ENCODE results near the gene NDUFA8. TPM values are rescaled to one million over a fixed set of nuclear protein-coding genes. Genes with fewer than 3 reads are reported as not detected.

The NDUFA8 gene
- total RNA-seq, 1 donor from 2014 or later = 39.9 TPM

DNA sequence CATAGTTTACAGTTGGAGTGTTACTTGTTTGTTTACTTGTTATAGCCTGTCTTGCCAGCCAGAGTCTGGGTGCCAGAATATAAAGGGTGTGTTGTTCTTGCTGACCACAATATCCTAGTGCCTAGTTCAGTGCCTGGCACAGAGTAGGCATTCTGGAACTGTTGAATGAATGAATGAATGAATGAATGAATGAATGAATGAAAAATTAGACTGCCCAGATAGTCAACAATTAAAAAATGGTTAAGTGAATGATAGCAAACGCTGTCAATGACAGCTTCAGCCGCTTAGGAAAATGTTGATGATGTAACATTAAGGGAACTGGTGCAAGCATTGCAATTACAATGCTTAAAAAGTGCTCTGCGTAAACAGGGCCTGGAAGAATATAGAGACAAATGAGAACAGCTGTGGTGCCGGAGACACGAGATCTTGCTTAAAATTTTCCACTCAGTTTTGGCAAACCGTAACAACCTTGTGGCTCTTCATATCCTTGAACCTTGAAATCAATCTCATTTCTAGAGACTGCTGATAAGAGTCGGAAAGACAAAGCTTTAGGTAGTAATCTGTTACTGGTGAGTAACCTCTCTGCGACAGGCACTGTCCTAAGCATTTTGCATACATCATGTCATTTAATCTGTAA, 61.8 kb downstream of the NDUFA8 start:
- DNase-seq = peak; percentile 67

DNA sequence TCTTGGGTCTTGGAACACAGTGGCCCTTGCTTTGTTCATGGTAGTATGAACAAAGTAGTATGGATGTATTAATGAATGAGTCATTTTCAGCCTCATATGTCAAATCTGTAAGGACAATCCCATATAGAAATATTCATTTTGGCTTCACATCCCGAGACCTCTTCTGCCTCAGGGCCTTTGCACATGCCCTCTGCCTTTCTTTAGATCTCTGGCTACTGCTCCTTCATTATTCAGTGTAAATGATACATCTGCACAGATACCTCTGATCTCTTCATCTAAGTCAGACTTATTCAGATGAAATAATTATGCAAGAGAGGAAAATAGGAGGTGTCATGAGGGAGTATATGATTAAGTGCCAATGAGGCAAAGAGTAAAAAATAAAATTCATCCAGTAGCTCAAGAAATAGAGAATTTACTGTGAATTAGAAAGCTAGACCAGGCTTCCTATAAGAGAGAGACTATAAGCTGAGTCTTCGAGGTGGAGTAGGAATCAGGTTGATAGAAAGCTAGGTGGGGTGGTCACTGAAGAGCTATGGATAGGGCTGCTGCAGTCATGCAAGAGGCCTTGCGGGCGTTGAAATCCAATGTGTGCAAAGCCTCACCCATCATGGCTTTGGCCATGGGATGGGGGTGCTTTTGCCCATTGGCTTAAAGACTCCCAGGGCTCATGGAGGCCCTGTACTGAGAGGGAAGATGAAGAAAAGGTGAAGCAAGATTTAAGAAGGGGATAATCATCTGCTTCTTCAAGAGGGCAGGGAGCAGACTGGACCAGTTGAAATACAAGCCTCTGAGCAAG, 62.8 kb downstream of the NDUFA8 start:
- DNase-seq = no peak

DNA sequence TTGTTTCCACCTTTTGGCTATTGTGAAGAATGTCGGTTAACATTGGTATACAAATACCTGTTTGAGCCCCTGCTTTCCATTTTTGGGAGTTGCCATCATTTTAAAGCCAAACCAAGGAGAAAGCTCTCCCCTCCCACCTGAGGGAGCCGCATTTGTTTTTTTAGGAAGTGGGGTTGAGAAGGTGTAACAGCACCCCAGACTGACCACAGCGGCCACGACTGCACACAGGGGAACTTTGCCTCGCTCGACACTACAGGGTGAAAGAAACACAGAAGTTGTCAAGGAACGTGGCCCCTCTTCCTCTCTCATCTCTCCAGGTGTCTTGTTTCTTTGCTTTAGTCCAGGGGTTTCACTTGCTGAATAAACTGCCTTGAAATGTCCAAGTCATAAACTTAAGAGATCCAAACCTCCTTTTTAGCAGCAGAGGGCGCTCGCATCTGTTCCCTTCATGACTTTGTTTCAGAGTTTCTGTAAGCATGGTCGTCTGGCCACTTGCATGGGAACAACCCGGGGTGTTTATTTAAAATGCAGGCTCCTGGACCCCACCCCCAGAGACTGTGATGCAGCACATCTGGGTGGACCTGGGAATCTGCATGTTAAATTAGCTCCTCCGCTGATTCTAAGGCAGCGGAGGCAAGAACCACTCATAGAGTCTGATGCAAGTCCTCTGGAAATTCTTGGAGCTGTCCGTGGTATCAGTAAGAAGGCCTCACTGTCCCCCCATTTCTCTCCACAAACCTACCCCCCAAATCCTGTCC, 64.4 kb downstream of the NDUFA8 start:
- peak; percentile 79 for DNase-seq

Small RNA genes within 50 kb of the gene (small RNA-seq; reads per million reads assigned to genes)
- gene MIR4478 (ENCODE audit: low replicate concordance) = not detected

Other genes with a start within 250 kb of the NDUFA8 start
- gene TTLL11, start 66.5 kb downstream of the NDUFA8 start, total RNA-seq = 43.7 TPM
- not detected for gene MORN5, start 129 bp upstream of the NDUFA8 start, total RNA-seq
- 5.4 TPM for gene LHX6, start 69.2 kb upstream of the NDUFA8 start, total RNA-seq
- gene RBM18, start 105.1 kb upstream of the NDUFA8 start, total RNA-seq = 18.9 TPM
- gene MRRF, start 105.1 kb upstream of the NDUFA8 start, total RNA-seq = 30.9 TPM
- gene PTGS1, start 211.2 kb upstream of the NDUFA8 start, total RNA-seq = 5.0 TPM